GM12891 (cell line): Measurements from ENCODE around the gene DIP2C.

Source experiments
- PAX5 ChIP-seq: IDR thresholded peaks from 2 replicates; pipeline ENCODE4 v1.6.1; 2011; ENCODE audit warnings: low read length, moderate library complexity, mild to moderate bottlenecking; ENCODE audit not compliant: insufficient read depth, severe bottlenecking
- POLR2A ChIP-seq: IDR thresholded peaks from 2 replicates; pipeline ENCODE4 v1.6.1; 2011; ENCODE audit warnings: low read depth, low read length, control low read depth
- POLR2AphosphoS5 ChIP-seq: IDR thresholded peaks from 2 replicates; pipeline ENCODE4 v1.6.1; 2011; ENCODE audit warnings: low read depth, low read length, control low read depth
- POU2F2 ChIP-seq: IDR thresholded peaks from 2 replicates; pipeline ENCODE4 v1.6.1; 2011; ENCODE audit warnings: low read depth, mild to moderate bottlenecking, control low read depth, low read length, moderate library complexity
- TAF1 ChIP-seq: IDR thresholded peaks from 2 replicates; pipeline ENCODE4 v1.6.1; 2011; ENCODE audit warnings: low read depth, low read length, control low read depth

- no peak for TF ChIP-seq POLR2A
- no peak for TF ChIP-seq POLR2AphosphoS5
- no peak for TF ChIP-seq TAF1
- TF ChIP-seq PAX5 = no peak
- TF ChIP-seq POU2F2 = no peak
Observed at GRCh38 chr10:484925-485661, 204.4 kb downstream of the DIP2C start.
